WERI-Rb-1 (cell line): ENCODE data around the gene SFXN1.
A peak's percentile ranks its signal among the peaks of the same experiment; 100 is the strongest.

Experiments used
- DNase-seq: peaks from one replicate; pipeline ENCODE4 v3.0.0-alpha.2; 2020
- H3K27ac ChIP-seq: fragments of 250-450 bp; sonication (Bioruptor Pico); 2 replicates; pipeline ENCODE4 v1.5.1; 2020; ENCODE audit warnings: mild to moderate bottlenecking, moderate library complexity
- H3K27me3 ChIP-seq: fragments of 250-450 bp; sonication (Bioruptor Pico); 2 replicates; pipeline ENCODE4 v1.5.1; 2021; ENCODE audit warnings: mild to moderate bottlenecking, low read depth, moderate library complexity; ENCODE audit not compliant: insufficient read depth, severe bottlenecking
- H3K36me3 ChIP-seq: fragments of 250-450 bp; sonication (Bioruptor Pico); 2 replicates; pipeline ENCODE4 v1.5.1; 2020; ENCODE audit warnings: mild to moderate bottlenecking, moderate library complexity
- H3K4me3 ChIP-seq: 2 replicates; pipeline ENCODE4 v1.5.1; 2011; ENCODE audit warnings: low read depth, mild to moderate bottlenecking, control low read depth, low read length
- H3K9me3 ChIP-seq: fragments of 250-450 bp; sonication (Bioruptor Pico); 2 replicates; pipeline ENCODE4 v1.5.1; 2021; ENCODE audit warnings: mild to moderate bottlenecking, moderate library complexity; ENCODE audit not compliant: severe bottlenecking
- TF ChIP-seq, protein P1 (sequence below): IDR thresholded peaks from 2 replicates; pipeline ENCODE4 v1.5.1; 2011; ENCODE audit warnings: low read depth, mild to moderate bottlenecking, control low read depth, inconsistent platforms, low read length

The SFXN1 gene

DNA sequence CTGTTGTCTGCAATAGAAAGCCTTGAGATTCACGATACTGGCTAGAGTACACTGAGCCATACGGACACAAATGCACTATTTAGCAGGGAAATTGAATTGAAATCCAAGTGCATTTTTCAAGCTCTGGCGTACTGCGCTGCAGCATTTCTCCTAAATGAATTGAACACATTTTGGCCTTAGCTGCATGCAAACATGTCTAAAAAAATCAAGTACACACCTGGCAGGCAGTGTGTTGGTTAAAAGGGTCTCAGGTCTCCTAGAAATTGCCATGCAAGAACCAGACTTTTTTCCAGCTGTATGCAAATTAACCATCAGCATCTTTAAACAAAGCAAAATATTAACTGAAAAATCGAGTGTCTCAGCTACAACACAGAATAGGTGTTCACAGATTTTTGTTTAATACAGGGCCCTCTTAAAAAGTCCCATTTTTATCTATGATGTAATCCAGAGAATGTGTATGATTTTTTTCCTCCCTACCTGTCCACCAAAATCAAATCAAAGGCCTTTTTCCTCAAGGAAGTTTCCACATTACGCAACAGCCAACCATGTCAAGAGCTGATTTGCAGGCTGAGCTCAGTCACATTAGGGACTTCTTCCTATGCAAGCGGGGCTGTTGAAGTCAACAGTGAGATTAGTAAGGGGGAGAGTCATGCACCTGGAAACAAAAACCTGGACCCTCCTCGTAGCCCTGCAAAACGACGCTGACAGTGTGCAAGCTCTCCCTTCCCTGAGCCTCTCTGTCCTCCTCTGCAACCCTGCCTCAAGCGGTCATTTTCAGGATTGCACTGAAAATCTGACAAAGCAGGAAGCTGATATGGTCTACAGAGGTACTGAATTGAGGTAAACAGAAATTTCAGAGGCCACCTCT is 14.1 kb upstream of the SFXN1 start:
- H3K27me3 ChIP-seq = peaks cover 9% of the 10 kb centered on the region
- DNase-seq = peak; percentile 73
- H3K36me3 ChIP-seq = no peaks in the 10 kb centered on the region
- no peaks in the 10 kb centered on the region for H3K9me3 ChIP-seq
- no peak overlapping the region for H3K4me3 ChIP-seq
- TF ChIP-seq, protein P1, sequence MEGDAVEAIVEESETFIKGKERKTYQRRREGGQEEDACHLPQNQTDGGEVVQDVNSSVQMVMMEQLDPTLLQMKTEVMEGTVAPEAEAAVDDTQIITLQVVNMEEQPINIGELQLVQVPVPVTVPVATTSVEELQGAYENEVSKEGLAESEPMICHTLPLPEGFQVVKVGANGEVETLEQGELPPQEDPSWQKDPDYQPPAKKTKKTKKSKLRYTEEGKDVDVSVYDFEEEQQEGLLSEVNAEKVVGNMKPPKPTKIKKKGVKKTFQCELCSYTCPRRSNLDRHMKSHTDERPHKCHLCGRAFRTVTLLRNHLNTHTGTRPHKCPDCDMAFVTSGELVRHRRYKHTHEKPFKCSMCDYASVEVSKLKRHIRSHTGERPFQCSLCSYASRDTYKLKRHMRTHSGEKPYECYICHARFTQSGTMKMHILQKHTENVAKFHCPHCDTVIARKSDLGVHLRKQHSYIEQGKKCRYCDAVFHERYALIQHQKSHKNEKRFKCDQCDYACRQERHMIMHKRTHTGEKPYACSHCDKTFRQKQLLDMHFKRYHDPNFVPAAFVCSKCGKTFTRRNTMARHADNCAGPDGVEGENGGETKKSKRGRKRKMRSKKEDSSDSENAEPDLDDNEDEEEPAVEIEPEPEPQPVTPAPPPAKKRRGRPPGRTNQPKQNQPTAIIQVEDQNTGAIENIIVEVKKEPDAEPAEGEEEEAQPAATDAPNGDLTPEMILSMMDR = peak; percentile 76
- H3K27ac ChIP-seq = no peak overlapping the region

DNA sequence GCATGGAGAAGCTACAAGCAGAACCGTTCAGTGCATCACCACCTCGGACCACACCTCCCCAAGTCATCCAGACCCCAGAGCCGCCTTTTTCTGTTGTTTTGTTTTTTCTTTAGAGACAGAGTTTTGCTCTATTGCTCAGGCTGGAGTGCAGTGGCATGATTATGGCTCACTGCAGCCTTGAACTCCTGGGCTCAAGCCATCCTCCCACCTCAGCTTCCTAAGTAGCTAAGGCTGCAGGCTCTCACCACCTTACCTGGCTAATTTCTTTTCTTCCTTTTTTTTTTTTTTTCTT is 13.5 kb upstream of the SFXN1 start:
- H3K4me3 ChIP-seq = no peak overlapping the region
- no peak overlapping the region for H3K27ac ChIP-seq
- TF ChIP-seq, protein P1 = no peak
- H3K36me3 ChIP-seq = no peaks in the 10 kb centered on the region
- DNase-seq = no peak
- H3K27me3 ChIP-seq = peaks cover 7% of the 10 kb centered on the region
- no peaks in the 10 kb centered on the region for H3K9me3 ChIP-seq

DNA sequence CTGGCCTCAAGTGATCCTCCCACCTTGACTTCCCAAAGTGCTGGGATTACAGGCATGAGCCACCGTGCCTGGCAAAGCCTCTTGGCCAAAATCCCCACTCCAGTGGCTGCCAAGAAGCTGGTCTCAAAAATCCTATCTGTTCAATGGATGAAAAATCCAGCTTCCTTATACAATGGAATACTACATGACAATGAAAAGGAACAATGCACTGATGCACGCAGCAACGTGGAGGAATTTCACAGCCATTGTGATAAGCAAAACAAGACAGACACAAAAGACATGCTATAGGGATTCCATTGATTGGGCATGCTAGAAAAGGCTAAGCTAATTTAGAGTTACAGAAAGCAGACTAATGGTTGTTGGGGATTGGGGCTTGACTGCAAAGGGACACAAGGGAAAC is 13.1 kb upstream of the SFXN1 start:
- H3K4me3 ChIP-seq = no peak overlapping the region
- no peak for DNase-seq
- H3K27ac ChIP-seq = no peak overlapping the region
- H3K27me3 ChIP-seq = peaks cover 6% of the 10 kb centered on the region
- TF ChIP-seq, protein P1 = no peak
- H3K36me3 ChIP-seq = no peaks in the 10 kb centered on the region
- no peaks in the 10 kb centered on the region for H3K9me3 ChIP-seq

DNA sequence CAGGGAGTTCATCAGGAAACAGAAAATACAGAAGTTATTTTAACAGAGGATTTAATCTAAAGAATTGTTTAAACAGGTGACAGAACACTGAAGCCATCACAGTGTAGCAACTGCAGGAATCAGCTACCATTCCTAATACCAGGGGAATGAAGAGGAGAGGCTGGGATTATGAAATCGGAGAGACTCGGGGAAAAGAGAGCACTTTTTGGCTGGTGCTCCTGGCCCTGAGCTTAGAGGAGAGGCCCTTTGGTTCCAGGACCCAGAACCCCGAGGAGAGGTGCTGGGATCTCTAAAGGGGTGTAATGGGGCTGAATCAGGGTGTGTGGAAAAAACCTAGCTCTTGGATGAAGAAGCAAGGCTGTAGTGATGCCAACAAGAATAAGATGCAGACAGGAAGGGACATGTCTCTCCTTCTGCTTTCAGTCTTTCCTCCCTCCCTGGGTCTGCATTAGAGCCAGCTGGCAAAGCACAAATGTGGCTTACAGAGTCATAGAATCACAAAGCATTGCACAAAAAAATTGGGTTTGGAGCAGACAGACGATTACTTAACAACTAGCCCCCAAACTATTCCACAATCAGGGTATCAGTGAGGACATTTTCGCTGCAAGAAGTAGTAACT is 11.6 kb upstream of the SFXN1 start:
- H3K27me3 ChIP-seq = no peaks in the 10 kb centered on the region

DNA sequence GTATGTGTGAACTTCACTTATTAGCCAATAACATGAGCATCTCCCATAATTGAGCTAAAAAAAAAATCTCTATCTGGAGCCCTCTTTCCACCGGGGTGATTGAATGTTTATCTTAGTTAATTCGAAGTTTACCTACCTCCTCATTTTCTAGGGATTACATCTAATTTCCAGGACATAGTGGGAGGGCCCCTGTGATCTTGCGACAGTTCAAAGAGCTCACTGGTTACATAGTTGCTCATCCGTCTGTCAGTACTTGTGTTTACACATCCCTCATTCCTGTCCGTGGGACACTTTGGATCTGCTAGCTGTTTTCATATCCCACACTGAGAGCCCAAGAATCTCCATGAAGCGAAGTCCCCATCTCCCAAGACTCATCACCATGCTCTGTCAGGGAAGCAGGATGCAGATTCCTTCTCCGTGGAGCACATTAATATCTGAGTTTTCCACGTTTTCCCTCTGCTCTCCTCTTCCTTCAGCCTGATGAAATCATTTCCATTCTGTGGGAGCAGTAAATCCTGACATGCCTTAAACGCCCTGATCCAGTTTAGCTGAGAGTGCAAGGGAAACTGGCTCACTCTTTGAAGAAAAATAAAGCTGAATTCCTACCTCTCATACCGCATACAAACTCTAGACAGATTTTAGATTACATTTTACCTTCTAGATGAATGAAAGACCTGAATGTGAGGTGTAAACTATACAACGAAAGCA is 10.2 kb upstream of the SFXN1 start:
- no peaks in the 10 kb centered on the region for H3K27me3 ChIP-seq
- peak overlapping the region; percentile 40 for H3K27ac ChIP-seq
- peak; percentile 32 for DNase-seq
- no peaks in the 10 kb centered on the region for H3K36me3 ChIP-seq
- TF ChIP-seq, protein P1 = no peak
- H3K9me3 ChIP-seq = no peaks in the 10 kb centered on the region
- H3K4me3 ChIP-seq = peak overlapping the region; percentile 37

More for the DNA sequence above, 11.6 kb upstream of the SFXN1 start:
- H3K27ac ChIP-seq = no peak overlapping the region
- H3K4me3 ChIP-seq = no peak overlapping the region
- no peaks in the 10 kb centered on the region for H3K9me3 ChIP-seq
- no peaks in the 10 kb centered on the region for H3K36me3 ChIP-seq
- TF ChIP-seq, protein P1 = no peak
- DNase-seq = no peak
